GM12872 (cell line): ENCODE results near the gene DNAJC4.
A peak's percentile ranks its signal among the peaks of the same experiment; 100 is the strongest.

Experiments used
- TF ChIP-seq, protein P1 (sequence below): IDR thresholded peaks from 3 replicates; pipeline ENCODE4 v1.5.1; 2011; ENCODE audit warnings: low read depth, mild to moderate bottlenecking, low read length, moderate library complexity; ENCODE audit not compliant: insufficient read depth

Gene DNAJC4

GRCh38 chr11:64245401-64245796 is 15.1 kb downstream of the DNAJC4 start:
- TF ChIP-seq, protein P1, sequence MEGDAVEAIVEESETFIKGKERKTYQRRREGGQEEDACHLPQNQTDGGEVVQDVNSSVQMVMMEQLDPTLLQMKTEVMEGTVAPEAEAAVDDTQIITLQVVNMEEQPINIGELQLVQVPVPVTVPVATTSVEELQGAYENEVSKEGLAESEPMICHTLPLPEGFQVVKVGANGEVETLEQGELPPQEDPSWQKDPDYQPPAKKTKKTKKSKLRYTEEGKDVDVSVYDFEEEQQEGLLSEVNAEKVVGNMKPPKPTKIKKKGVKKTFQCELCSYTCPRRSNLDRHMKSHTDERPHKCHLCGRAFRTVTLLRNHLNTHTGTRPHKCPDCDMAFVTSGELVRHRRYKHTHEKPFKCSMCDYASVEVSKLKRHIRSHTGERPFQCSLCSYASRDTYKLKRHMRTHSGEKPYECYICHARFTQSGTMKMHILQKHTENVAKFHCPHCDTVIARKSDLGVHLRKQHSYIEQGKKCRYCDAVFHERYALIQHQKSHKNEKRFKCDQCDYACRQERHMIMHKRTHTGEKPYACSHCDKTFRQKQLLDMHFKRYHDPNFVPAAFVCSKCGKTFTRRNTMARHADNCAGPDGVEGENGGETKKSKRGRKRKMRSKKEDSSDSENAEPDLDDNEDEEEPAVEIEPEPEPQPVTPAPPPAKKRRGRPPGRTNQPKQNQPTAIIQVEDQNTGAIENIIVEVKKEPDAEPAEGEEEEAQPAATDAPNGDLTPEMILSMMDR, result no peak

GRCh38 chr11:64245797-64246620 is 15.7 kb downstream of the DNAJC4 start:
- TF ChIP-seq, protein P1, result no peak

DNA sequence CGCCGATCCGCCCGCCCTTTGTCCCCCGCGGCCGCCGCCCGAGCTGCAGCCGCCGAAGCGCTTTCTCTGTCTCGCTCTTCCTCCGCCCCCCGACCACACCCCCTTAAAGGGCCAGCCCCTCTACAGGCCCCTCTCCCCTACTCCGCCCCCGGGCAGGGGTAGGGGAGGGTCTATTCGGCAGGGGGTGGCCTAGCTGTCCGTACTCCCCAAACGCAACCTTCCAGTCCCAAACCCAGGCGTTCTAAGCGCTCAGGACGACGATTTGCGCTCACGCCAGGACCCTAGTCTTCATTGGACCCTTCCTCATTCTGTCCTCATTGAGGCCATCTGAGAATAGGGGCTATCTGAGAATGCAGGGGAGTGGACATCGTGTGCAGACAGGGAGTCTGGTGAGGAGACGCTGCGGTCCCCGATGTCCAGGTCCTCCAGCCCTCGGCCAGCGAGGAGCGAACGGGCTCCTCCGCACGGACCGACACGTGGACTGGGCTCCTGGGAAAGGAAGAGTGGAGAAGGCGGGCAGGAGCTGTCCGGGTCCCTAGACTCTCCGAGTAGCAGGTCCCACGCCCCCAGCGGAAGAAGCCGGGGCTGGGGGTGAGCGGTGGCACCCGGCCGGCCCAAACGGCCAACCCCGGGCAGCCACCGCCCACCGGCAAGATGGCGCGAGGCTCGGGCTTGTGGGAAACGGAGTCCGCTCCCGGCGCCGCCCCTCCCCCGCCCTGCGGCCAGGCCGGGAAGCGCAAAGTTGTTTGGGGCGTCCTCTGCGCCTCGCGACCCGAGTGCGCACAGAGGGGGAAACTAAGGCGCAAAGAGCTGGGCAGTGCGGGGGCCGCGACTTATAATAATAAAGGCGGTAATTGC is 16.8 kb downstream of the DNAJC4 start, which contains the start of gene PPP1R14B:
Gene PPP1R14B (minus strand): TSS at position 73 of the 858 bp plus-strand sequence. CDS start 270 bp downstream, outside the sequence.
- TF ChIP-seq, protein P1, result 0 out of 3 replicates have a peak, but pooled peaks have one; percentile 2

DNA sequence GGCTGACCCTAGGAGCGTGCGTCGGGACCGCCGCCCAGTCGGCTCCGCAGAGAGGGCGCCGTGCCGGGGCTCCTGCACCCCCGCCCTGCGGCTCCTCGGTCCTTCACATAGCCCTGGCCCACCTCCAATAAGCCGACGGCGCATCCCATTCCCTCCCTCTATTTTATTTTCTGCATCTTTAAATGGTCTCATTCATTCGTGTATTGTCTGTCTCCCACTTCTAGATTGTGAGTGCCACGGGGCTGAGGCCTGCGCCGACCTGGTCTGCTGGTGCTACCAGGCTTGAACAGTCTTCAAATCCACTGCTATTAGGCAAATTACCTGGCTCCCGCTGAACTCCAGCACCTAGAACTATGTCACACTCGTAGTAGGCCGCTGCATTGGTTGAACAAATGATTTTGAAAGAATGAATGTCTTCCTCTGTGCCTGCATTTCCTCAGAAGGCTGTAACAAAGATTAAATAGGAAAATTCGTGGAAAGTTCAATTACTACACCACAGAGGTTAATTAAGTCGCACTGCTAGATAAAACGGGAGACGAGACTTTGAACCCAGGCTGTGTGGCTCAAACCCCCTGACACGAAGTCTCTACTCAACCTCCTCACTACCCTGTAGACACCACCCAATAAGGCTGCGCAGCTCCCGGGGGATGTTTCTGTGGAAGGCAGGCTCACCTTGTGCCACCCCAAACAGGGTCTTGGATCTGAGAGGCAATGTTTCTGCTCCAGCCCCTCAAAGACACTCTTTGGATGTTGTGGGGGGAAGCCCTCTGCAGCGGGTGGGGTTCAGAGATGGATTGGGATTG is 17.6 kb downstream of the DNAJC4 start:
- TF ChIP-seq, protein P1, result no peak

- TF ChIP-seq, protein P1, result no peak
Observed at GRCh38 chr11:64248578-64248977, 18.2 kb downstream of the DNAJC4 start.

GRCh38 chr11:64249038-64249437 is 18.7 kb downstream of the DNAJC4 start:
- TF ChIP-seq, protein P1, result no peak
